Measurements from ENCODE around the gene GNAL.

The GNAL gene

GRCh38 chr18:11661430-11661829 lies 27.6 kb upstream of the GNAL start:
- no peak for TF ChIP-seq CTCF (conservative IDR thresholded peaks at IDR 0.05; ENCODE audit: low read depth)

DNA sequence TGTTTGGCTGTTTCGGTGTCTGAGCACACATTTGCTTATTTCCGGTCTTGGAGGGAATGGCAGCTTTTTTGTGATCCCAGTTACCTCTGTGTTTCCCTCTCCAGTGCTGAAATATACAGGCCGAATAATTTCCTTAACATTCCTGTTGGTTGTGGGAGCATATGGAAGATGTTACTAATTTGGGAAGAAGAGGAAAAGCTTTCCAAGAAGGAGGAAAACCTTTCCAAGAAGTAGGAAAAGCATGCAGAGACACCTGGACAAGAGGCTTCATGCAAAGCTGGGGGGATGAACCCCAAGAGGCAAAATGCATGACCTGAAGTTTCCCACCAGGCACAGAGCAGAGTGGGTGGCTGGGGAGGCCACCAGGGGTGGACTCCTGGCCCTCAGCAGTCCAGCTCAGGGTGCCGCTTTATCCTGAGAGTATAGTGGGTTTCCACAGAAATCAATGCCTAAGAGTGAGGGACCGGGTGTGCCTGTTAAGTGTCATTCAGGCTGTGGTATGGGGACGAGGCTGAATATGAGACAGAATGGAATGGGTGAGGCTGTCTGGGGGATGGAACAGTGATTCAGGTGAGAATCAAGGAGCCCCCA lies 25.5 kb upstream of the GNAL start:
- DNase-seq (ENCODE audit: low spot score), result no peak
- no peak overlapping the region for H3K27ac ChIP-seq
- CTCF ChIA-PET, result no interaction called here
- no peak for TF ChIP-seq CTCF (conservative IDR thresholded peaks at IDR 0.05; ENCODE audit: low read depth)
- POLR2A ChIA-PET (ENCODE audit: low non-redundant PET), result no interaction called here

More at GRCh38 chr18:11661430-11661829, 27.6 kb upstream of the GNAL start:
- POLR2A ChIA-PET (ENCODE audit: low non-redundant PET), result no interaction called here
- CTCF ChIA-PET, result interaction anchor here (1.3 kb wide), 1 partner anchor 67 kb away, joined by 7 read pairs; no protein-coding TSS in a partner anchor
- no peak for DNase-seq (ENCODE audit: low spot score)
- no peak overlapping the region for H3K27ac ChIP-seq

GRCh38 chr18:11664286-11664685 lies 24.8 kb upstream of the GNAL start:
- no peak for DNase-seq (ENCODE audit: low spot score)
- TF ChIP-seq CTCF (conservative IDR thresholded peaks at IDR 0.05; ENCODE audit: low read depth), result no peak
- no peak overlapping the region for H3K27ac ChIP-seq
- POLR2A ChIA-PET (ENCODE audit: low non-redundant PET), result no interaction called here
- CTCF ChIA-PET, result no interaction called here

GRCh38 chr18:11665146-11665545 lies 23.9 kb upstream of the GNAL start:
- H3K27ac ChIP-seq, result no peak overlapping the region
- no peak for TF ChIP-seq CTCF (conservative IDR thresholded peaks at IDR 0.05; ENCODE audit: low read depth)
- no peak for DNase-seq (ENCODE audit: low spot score)
- CTCF ChIA-PET, result no interaction called here
- POLR2A ChIA-PET (ENCODE audit: low non-redundant PET), result no interaction called here

DNA sequence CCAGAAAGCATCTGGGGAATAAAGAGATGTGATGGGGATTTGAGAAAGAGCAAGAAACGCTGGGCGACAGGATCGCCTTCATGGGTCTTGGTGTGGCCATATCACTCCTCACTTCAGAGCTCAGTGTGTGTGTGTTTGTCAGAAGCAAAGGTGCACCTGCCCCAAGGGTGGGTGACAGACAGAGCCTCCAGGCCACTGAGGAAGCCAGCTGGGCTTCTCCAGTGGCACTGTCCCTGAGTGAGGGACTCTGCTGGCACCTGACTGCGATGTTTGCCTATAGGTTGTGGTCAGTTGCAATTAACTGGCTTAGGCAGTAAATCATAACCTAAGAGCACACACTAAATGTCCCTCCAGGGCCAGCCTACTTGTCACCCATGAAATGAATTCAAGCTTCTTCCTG lies 23.5 kb upstream of the GNAL start:
- DNase-seq (ENCODE audit: low spot score), result no peak
- H3K27ac ChIP-seq, result no peak overlapping the region
- TF ChIP-seq CTCF (conservative IDR thresholded peaks at IDR 0.05; ENCODE audit: low read depth), result no peak
- ChIA-PET CTCF (interaction anchor here (1.2 kb wide), 1 partner anchor 68 kb away, joined by 3 read pairs; no protein-coding TSS in a partner anchor), POLR2A (ENCODE audit: low non-redundant PET) (no interaction called here)

GRCh38 chr18:11666176-11666575 lies 22.9 kb upstream of the GNAL start:
- DNase-seq (ENCODE audit: low spot score), result no peak
- CTCF ChIA-PET, result interaction anchor here (1.0 to 1.2 kb wide), 2 partner anchors 11 to 67 kb away, joined by 3 to 5 read pairs; no protein-coding TSS in a partner anchor
- H3K27ac ChIP-seq, result no peak overlapping the region
- POLR2A ChIA-PET (ENCODE audit: low non-redundant PET), result no interaction called here
- TF ChIP-seq CTCF (conservative IDR thresholded peaks at IDR 0.05; ENCODE audit: low read depth), result no peak

Data from RWPE1 (cell line).